Ishikawa (cell line): ENCODE data around the gene RIPK3.

Experiments
- CEBPB ChIP-seq: IDR thresholded peaks from 2 replicates; pipeline ENCODE4 v1.6.1; 2012
- CREB1 ChIP-seq: IDR thresholded peaks from 2 replicates; pipeline ENCODE4 v1.6.1; 2012; ENCODE audit warnings: low read depth
- EGR1 ChIP-seq: IDR thresholded peaks from 2 replicates; pipeline ENCODE4 v1.6.1; 2012
- EP300 ChIP-seq: IDR thresholded peaks from 2 replicates; pipeline ENCODE4 v1.6.1; 2012; ENCODE audit warnings: borderline replicate concordance
- FOXM1 ChIP-seq: IDR thresholded peaks from 2 replicates; pipeline ENCODE4 v1.6.1; 2012; ENCODE audit warnings: low read depth, borderline replicate concordance
- NFIC ChIP-seq: IDR thresholded peaks from 2 replicates; pipeline ENCODE4 v1.6.1; 2012
- RAD21 ChIP-seq: IDR thresholded peaks from 2 replicates; pipeline ENCODE4 v1.6.1; 2012; ENCODE audit warnings: low read depth
- TAF1 ChIP-seq: IDR thresholded peaks from 2 replicates; pipeline ENCODE4 v1.6.1; 2012; ENCODE audit warnings: low read depth, mild to moderate bottlenecking
- TCF12 ChIP-seq: IDR thresholded peaks from 2 replicates; pipeline ENCODE4 v1.6.1; 2012; ENCODE audit warnings: low read depth
- TEAD4 ChIP-seq: IDR thresholded peaks from 2 replicates; pipeline ENCODE4 v1.6.1; 2012
- YY1 ChIP-seq: IDR thresholded peaks from 2 replicates; pipeline ENCODE4 v1.6.1; 2012; ENCODE audit warnings: low read depth
- ZBTB7A ChIP-seq: IDR thresholded peaks from 2 replicates; pipeline ENCODE4 v1.6.1; 2012; ENCODE audit warnings: low read depth
- TF ChIP-seq, protein P1 (sequence below): IDR thresholded peaks from 2 replicates; pipeline ENCODE4 v1.6.1; 2012; ENCODE audit warnings: low read depth, mild to moderate bottlenecking
- TF ChIP-seq, protein P2 (sequence below): IDR thresholded peaks from 2 replicates; pipeline ENCODE4 v1.6.1; 2012
- TF ChIP-seq, protein P3 (sequence below): IDR thresholded peaks from 2 replicates; pipeline ENCODE4 v1.6.1; 2012

RIPK3 gene

DNA sequence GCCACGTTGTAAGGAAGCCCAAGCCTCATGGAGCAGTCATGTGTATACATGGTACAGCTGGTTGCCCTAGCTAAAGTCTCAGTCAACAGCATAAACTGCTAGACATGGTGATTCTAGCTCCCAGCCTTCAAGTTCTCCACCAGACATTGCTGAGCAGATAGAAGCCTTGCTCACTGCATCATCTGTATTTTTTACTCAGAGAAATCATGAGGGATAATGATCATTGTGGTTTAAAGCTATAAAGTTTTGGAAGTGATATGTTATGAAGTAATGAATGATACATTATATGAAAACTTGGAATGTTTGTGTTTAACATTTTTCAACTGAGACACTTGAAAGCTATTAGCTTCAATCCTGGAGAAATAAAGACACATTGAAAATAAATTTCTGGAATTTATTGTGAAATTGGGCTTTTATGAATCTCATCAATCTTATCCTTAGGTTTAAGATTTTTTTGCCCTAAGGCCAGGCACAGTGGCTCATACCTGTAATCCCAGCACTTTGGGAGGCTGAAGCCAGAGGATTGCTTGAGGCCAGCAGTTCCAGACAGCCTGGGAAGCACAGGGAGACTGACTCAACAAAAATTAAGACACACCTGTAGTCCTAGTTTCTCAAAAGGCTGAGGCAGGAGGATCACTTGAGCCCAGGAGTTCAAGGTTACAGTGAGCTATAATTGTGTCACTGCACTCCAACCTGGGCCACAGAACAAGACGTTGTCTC, 22.6 kb upstream of the RIPK3 start:
- TF ChIP-seq NFIC (no peak), ZBTB7A (no peak)
- TF ChIP-seq, protein P1, sequence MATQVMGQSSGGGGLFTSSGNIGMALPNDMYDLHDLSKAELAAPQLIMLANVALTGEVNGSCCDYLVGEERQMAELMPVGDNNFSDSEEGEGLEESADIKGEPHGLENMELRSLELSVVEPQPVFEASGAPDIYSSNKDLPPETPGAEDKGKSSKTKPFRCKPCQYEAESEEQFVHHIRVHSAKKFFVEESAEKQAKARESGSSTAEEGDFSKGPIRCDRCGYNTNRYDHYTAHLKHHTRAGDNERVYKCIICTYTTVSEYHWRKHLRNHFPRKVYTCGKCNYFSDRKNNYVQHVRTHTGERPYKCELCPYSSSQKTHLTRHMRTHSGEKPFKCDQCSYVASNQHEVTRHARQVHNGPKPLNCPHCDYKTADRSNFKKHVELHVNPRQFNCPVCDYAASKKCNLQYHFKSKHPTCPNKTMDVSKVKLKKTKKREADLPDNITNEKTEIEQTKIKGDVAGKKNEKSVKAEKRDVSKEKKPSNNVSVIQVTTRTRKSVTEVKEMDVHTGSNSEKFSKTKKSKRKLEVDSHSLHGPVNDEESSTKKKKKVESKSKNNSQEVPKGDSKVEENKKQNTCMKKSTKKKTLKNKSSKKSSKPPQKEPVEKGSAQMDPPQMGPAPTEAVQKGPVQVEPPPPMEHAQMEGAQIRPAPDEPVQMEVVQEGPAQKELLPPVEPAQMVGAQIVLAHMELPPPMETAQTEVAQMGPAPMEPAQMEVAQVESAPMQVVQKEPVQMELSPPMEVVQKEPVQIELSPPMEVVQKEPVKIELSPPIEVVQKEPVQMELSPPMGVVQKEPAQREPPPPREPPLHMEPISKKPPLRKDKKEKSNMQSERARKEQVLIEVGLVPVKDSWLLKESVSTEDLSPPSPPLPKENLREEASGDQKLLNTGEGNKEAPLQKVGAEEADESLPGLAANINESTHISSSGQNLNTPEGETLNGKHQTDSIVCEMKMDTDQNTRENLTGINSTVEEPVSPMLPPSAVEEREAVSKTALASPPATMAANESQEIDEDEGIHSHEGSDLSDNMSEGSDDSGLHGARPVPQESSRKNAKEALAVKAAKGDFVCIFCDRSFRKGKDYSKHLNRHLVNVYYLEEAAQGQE: no peak

DNA sequence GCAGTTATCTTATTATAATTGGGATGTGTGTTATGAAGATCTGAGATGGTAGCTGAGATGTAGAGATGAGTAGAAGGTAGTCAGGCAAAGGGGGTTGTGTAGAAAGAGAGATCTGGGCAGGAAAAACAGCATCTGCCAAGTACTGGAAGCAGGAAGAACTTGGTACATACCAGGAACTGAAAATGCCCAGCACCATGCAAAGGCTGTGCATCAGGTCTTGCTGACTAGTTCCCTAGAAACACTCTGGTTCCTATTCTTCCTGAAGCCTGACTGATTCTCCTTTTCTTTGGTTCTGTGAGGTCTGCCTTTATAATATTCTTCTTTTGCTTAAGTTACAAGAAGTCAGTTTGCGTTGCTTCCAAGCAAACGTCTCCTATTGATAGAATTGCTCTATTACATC, 21.5 kb upstream of the RIPK3 start:
- TF ChIP-seq TAF1 (no peak), CEBPB (no peak), TEAD4 (no peak), FOXM1 (no peak), EGR1 (no peak), YY1 (no peak), CREB1 (no peak)
- TF ChIP-seq, protein P2, sequence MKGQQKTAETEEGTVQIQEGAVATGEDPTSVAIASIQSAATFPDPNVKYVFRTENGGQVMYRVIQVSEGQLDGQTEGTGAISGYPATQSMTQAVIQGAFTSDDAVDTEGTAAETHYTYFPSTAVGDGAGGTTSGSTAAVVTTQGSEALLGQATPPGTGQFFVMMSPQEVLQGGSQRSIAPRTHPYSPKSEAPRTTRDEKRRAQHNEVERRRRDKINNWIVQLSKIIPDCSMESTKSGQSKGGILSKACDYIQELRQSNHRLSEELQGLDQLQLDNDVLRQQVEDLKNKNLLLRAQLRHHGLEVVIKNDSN: no peak

DNA sequence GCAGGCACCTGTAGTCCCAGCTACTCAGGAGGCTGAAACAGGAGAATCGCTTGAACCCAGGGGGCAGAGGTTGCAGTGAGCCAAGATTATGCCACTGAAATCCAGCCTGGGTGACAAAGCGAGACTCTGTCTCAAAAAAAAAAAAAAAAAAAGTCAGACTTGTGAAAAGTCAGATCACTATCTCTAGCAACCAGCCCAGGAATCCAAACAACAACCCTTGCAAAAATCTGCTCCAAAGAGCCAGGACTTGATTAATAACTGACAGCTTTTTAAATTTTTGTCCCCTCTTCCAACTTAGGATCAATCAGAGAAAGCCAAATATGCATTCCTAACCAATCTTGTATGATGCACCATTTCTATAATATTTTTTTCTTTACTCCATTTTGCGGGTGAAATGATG, 20.5 kb upstream of the RIPK3 start:
- TF ChIP-seq TAF1: no peak
- TF ChIP-seq, protein P1: no peak
- TF ChIP-seq EGR1: no peak
- TF ChIP-seq, protein P2: no peak
- TF ChIP-seq EP300: no peak
- no peak for TF ChIP-seq TEAD4
- no peak for TF ChIP-seq CREB1
- TF ChIP-seq CEBPB: no peak
- TF ChIP-seq NFIC: no peak
- no peak for TF ChIP-seq FOXM1
- TF ChIP-seq, protein P3, sequence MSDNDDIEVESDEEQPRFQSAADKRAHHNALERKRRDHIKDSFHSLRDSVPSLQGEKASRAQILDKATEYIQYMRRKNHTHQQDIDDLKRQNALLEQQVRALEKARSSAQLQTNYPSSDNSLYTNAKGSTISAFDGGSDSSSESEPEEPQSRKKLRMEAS: no peak
- TF ChIP-seq ZBTB7A: no peak
- TF ChIP-seq TCF12: no peak
- no peak for TF ChIP-seq YY1
- TF ChIP-seq RAD21: no peak

DNA sequence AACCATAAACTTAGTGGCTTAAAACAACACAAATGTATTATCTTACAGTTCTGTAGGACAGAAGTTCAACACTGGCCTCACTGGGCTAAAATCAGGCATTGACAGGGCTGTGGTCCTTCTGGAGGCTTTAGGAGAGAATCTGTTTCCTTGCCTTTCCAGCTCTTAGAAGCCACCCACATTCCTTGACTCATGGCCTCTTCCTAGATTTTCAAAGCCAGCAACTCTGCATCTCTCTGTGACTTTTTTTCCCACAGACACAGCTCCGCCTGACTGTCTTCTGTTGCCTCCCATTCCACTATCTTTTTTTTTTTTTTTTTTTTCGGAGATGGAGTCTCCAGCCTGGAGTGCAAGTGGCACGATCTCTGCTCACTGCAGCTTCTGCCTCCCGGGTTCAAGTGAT, 16.4 kb upstream of the RIPK3 start:
- no peak for TF ChIP-seq EGR1
- TF ChIP-seq TAF1: no peak
- TF ChIP-seq TCF12: no peak
- TF ChIP-seq EP300: no peak
- no peak for TF ChIP-seq RAD21
- TF ChIP-seq YY1: no peak
- TF ChIP-seq, protein P1: no peak
- TF ChIP-seq CEBPB: no peak
- TF ChIP-seq ZBTB7A: no peak
- TF ChIP-seq, protein P2: no peak
